GM21723 (cell line): Measurements from ENCODE around the gene CENPL.
A peak's percentile ranks its signal among the peaks of the same experiment; 100 is the strongest.
"Not testable (repeated sequence)": the region's sequence is repeated elsewhere in the genome, so short reads cannot be mapped to it uniquely, and the experiment has no call there.

Source experiments
- ATAC-seq: cut with Tn5 transposase; IDR thresholded peaks from one replicate; pipeline ENCODE4 v1.9.1; 2021; ENCODE audit warnings: mild to moderate bottlenecking, moderate library complexity; ENCODE audit not compliant: unreplicated experiment

Gene CENPL

DNA sequence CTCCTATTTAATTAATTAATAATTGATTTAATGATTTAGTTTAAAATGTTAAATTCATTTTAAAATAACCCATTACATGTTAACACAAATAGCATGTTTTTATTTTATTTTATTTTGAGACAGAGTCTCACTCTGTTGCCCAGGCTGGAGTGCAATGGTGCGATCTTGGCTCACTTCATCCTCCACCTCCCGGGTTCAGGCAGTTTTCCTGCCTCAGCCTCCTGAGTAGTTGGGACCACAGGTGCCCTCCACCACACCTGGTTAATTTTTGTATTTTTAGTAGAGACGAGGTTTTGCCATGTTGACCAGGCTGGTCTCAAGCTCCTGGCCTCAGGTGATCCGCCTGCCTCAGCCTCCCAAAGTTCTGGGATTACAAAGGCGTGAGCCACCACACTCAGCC lies 34.9 kb upstream of the CENPL start:
- ATAC-seq, result not testable (repeated sequence)

DNA sequence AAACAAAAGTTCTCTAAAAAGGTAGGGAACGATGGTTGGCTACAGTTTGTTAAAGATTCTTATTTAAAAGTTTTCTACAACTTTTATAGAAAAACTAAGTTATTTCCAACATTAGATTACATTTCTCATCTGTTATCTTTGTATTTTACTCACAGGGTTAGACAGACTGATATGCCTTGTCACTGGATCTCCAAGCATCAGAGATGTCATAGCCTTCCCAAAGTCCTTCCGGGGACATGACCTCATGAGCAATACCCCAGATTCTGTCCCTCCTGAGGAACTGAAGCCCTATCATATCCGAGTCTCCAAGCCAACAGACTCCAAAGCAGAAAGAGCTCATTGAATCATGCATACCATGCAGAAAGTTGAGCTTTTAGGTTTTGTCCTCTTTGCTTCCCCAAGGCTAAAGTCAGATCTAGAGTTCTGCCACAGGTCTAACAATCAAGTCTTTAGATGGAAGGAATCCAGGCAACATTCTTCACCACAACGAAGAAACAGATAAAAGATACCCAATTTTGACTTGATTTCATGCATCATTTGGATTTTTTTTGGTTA lies 32.8 kb upstream of the CENPL start:
- ATAC-seq, result no peak

DNA sequence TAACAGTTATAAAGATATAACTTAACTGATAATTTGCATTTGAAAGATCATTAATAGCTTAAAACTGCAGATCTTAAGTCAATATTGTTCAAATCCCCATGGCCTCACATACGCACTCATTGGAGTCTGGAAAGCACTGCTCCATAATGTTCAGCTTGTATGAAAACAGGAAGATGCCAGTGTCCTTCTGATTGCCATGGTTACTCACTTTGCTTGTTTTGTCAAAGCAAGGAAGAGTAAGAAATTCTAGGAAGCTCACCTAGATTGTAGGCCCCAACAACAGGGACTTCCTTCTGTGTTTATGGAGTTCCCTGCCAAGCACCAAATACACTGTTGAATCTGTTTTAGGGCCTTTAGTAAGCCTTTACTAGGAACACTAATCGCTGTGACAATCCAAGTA lies 32.2 kb upstream of the CENPL start:
- no peak for ATAC-seq

DNA sequence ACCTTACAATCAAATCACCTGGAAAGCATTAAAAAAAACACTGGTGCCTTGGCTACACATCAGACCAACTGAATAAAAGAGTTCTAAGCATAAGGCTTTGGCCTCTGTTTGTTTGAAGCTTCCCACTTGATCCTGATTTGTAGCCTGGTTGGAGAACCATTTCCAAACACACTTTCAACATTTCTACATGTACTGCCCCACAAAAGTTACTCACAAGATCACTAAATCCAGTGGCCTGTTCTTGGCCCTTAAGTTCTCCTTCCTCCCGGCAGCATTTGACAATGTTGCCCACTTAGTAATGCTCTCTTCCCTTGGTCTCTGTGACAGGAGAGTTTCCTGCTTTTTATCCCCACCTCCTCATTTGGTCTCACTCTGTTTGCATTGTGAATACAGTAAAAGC lies 31.3 kb upstream of the CENPL start:
- no peak for ATAC-seq

DNA sequence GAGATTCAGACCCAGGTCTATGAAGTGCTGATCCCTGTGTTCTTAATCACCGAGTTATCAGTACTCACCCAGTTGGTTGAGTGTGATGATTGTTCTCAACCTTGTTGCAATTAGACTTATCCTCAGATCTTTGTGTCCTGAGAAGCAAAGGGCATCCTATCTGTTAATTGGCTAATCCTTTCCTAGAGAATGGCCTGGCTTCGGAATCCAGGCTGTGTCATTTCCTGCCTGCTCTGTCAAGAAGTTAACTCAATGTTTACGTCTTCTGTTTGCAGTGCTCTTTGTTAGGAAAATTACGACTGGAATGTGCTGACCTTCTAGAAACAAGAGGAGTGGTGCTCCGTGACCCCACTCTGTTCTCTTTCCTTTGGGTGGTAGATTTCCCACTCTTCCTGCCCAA lies 28.4 kb upstream of the CENPL start:
- ATAC-seq, result no peak

DNA sequence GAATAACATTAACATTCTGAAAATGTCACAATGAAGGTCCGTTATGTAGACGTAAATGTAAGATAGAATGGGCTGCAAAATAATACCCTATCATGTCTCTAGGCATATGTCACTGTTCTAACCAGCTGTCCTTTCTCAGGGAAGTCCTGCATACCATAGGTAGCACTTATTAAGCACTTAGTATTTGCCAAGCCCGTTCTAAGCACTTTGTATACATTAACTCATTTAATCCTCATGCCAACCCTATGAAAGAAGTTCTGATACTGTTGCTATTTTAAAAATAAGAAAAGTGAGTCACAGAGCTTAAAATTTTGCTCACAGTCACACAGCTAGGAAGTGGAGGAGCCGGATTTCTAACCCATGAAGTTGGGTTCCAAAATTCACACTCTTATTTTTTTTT lies 27.4 kb upstream of the CENPL start:
- no peak for ATAC-seq

DNA sequence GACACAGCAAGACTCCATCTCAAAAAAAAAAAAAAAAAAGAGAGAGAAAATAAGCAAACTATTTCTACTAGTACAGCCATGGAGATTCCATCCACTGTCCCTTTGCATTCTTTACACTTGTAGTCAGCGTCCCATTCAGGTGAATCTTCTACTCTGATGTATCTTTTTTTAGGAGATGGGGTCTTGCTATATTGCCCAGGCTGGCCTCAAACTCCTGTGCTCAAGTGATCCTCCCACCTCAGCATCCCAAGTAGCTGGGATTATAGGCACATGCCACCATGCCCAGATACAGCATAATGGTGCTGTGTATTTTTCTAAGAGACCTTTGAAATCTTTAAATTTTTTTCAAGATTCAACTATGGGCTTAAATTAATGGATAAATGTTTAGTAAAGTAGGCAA lies 8.1 kb upstream of the CENPL start:
- no peak for ATAC-seq

DNA sequence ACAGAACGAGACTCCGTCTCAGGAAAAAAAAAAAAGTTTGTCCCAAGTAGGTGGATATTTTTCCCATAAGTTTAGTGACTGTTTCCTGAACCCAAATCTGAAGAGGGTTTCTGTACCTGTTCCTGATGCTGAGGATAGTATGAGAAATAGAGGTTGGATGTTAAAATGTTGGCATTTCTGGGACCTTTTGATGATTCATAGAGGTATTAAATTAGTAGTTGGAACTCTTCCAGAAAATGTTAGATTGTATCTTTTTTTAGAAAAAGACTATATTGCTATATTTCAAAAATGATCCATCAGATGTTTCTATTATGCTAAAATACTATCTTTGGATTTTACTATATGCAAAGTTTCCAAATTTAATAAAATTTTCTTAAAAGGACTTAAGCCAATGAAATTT lies 2.9 kb upstream of the CENPL start:
- no peak for ATAC-seq

DNA sequence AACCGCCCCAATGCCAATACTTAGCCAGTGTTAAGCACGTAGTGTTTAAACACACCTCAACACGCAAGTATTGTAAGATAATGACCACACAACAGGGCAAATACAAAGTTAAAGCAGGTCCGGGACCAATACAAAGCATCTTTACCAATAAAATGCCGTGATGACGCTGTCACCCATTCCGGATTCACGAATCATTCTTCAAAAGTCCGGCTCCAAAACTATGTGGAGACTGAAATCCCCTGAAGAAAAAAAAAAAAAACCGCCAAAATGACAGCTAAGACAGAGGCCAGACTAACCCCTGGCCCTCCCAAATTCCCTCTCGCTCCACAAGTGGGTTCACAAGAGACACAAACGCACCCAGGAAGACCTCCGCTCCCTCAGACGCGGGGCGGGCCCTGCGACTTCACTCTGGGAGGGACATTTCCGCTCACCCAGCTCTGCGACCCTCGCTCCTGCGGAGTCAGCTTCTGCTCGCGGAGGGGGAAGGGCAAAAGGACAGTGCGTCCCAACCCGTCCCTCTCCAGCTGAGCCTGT lies 835 bp downstream of the CENPL start:
- ATAC-seq, result peak; percentile 47

DNA sequence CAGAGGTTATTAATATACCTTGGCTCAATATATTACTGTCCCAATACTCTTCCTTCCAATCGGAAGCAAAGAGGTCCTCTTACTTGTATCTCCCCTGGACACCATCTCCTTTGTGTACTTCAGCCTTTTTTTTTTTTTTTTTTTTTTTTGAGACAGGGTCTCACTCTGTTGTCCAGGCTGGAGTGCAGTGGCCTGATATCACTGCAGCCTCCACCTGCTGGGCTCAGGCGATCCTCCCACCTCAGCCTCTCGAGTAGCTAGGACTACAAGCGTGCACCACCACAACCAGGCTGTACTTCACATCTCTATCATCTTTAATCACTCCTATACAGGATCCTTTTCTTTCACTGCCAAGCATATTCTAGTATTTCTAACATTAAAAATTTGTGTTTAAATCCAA lies 3.0 kb downstream of the CENPL start:
- no peak for ATAC-seq

DNA sequence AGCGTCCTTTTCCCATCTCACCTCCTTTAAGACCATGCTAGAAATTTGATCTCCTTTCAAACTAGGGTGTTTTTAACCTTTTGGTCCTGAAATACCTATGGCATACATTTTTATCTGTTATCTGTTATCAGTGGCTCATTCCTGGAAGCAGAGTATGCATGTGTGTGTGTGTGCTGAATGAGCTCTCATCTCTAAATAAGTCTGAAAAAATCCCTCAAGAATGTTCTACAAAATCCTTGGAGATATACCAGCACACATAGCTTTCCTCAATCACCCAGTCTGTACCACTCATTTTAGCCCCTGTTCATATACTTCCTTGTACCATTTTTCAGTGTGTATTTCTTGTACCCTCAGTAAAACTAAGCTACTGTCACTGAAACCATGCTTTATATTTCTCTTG lies 6.2 kb downstream of the CENPL start:
- no peak for ATAC-seq

DNA sequence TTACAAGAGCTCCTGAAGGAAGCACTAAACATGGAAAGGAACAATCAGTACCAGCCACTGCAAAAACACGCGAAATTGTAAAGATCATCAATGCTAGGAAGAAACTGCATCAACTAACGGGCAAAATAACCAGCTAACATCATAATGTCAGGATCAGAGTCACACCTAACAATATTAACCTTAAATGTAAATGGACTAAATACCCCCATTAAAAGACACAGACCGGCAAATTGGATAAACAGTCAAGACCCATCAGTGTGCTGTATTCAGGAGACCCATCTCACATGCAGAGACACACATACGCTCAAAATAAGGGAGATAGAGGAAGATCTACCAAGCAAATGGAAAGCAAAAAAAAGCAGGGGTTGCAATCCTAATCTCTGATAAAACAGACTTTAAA lies 11.0 kb downstream of the CENPL start:
- not testable (repeated sequence) for ATAC-seq

DNA sequence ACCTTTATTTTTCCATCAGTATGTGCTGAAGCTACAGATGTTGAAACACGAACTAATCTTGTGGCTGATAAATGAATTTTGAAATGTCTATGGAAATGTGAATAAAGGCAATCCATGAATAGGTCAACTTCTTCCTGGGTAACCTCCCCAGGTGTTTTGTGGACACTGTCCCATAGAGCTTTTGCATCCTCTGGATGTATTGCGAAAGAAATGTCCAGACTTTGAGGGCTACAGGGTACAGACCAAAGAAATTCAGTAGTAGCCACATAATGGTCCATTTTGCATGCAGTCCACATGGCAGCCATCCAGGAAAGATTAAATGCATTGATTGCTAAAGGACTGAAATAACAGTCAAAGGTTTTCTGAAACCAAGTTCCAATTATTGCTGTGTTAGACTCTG lies 21.7 kb downstream of the CENPL start:
- no peak for ATAC-seq

DNA sequence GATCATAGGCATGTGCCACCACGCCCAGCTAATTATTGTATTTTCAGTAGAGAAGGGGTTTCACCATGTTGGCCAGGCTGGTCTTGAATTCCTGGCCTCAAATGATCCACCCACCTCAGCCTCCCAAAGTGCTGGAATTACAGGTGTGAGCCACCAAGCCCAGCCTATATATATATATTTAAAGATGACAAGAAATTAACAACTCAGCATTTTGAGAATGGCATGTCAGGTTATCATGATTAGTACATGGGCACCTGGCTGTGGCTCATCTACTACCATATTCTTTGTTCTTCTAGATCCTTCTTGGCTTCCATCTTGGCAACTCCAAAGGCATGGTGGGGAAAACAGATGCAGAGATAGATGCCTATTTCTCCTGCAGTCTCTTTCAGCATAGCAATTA lies 24.7 kb downstream of the CENPL start:
- not testable (repeated sequence) for ATAC-seq

DNA sequence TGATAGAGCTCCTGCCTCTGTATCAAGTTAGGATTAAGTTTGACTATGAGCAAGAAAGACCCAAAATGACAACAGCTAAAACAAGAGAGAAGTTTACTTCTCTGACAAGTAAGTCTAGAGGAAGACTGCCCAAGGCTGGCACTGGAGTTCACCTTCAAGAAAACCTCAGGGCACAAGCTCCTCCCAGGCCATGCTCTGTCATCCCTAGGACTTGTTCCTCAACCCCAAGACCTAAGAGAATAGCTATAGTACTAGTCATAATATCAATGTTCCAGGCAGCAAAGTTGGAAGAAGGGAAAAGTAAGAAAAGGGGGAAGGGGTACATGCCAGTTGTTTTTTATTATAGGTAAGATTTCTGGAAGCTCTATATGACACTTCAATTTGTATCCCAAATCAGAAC lies 26.6 kb downstream of the CENPL start:
- no peak for ATAC-seq

DNA sequence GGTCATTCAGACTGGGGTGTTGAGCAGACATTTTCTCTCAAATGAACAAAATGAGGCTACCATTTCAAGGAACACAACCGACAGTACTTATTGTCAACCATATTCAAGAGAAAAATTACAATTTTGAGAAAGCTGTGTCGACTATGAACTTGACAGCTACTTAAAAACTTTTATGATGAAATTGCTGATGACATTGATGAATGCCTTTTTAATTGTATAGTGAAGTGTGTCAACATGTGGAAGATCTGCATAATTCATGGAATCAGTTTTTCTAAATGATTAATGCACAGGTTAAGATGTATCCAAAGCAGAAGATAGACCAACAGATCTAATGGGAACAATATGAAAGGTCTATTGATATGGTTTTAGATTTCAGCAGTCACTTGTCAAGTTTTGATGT lies 34.8 kb downstream of the CENPL start:
- ATAC-seq, result no peak

DNA sequence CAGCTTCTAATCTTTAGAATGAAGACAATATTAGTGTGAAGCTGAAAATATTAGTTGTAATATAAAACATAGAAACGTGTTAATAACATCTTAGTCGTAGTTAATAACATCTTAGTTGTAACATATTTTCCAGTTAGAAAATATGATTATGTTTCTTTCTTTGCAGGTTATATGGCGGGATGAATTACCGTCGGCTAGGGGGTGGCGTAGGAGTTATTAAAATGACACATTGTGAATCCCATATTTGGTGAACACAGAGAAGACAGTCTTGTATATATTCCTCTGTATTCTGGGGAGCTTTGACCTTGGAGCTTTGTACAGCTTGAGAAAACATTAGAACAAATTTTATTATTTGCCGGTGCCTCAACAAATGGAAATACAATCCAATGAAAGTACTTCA lies 39.7 kb downstream of the CENPL start:
- no peak for ATAC-seq

DNA sequence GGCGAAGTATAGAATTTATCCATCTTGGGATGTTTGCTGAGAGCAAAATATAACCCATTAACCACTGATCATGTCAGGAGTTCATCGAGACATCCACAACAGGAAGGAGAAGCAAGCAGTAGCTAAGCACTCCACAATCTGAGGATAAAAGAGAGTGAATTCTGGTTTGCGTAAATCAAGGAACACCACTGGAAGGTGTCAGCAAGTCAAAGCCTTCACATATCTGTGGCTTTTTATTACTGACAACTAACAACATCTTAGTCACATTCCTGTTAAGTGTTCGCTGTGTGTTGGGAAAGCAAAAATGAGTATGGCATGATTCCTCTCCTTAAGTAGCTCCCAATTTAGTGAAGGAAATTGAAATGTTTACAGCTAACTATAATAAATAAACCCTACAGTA lies 44.7 kb downstream of the CENPL start:
- ATAC-seq, result no peak

DNA sequence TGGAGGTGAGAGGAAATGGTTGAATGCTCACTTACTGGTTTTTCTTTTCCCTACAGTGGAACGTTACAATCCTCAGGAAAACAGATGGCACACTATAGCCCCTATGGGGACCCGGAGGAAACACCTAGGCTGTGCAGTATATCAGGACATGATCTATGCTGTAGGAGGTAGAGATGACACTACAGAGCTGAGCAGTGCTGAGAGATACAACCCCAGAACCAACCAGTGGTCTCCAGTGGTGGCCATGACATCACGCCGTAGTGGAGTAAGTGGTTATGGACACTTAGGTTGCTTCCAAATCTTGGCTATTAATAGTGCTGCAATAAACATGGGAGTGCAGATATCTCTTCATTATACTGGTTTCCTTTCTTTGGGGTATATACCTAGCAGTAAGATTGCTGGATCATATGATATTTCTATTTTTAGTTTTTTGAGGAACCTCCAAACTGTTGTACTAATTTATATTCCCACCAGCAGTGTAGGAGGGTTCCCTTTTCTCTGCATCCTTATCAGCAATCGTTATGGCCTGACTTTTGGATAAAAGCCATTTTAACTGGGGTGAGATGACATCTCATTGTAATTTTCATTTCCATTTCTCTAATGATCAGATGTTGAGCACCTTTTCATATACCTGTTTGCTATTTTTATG lies 49.0 kb downstream of the CENPL start:
- ATAC-seq, result no peak

DNA sequence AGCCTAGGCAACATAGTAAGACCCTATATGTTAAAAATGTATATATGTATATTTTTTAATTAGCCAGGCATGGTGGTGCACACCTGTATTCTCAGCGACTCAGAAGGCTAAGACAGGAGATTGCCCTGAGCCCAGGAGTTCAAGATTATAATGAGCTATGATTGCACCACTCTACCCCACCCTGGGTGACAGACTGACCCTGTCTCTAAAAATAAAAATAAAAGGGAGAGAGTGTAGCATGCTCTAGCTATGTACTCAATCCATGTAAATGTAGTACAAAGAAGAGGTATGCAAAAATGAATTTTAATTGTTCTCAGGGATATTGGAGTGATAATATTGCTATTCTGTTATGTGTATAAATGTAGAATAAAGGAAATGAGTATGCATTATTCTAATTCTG lies 53.1 kb downstream of the CENPL start:
- ATAC-seq, result no peak

DNA sequence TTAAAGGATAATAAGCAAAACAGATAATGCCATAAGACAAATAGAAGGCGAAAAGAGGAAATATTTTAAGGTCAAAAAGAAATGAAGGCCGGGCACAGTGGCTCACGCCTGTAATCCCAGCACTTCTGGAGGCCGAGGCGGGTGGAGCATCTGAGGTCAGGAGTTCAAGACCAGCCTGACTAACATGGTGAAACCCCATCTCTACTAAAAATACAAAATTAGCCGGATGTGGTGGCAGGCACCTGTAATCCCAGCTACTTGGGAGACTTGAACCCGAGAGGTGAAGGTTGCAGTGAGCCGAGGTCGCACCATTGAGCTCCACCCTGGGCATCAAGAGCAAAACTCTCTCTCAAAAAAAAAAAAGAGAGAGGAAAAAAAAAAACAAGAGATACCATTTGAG lies 54.4 kb downstream of the CENPL start:
- ATAC-seq, result not testable (repeated sequence)

DNA sequence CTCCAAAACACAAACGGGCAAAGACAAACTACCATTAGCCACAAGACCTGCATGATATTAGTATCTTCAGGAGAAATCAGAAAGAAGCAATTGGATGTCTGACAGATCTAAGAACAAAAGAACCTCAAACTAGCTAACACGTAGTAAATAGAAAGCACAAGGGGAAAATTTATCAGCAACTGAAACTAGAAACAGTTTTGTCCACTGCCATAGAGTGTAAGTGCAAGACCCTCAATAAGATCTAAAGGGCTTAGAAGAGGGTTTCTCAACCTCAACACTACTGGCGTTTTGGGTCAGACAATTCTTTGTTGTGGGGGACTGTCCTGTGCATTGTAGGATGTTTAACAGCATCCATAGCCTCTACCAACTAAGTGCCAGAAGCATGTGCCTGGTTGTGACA lies 55.9 kb downstream of the CENPL start:
- ATAC-seq, result no peak

DNA sequence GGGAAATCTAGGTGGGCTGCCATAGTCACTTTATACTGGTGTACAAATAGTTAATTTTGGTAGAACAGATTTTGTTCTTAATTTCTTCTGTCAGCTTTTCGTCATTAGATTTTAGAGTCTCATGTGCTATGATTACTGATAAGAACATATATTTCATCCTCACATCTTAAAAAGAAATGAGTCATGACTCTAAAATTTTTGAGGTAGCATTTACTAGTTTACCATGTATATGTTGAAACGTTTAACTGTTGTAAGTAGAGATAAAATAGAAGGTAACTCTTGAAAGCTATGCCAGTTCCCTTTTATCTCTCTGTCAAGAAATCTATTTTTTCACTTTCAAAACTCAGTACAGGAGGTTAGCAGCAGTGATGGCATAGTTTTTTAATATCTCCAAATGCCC lies 56.5 kb downstream of the CENPL start:
- ATAC-seq, result no peak
